ENCODE results near the gene C1orf159.
A peak's percentile ranks its signal among the peaks of the same experiment; 100 is the strongest.
"Not testable (repeated sequence)": the region's sequence is repeated elsewhere in the genome, so short reads cannot be mapped to it uniquely, and the experiment has no call there.

Gene C1orf159

GRCh38 chr1:1115786-1116700 lies at the start of gene C1orf159:
Gene C1orf159, minus strand, starts transcription at chr1:1116089. Its CDS starts 24,546 bp downstream, at chr1:1091543.
- peak; percentile 96 for DNase-seq (ENCODE audit: low spot score)

GRCh38 chr1:1165485-1165884 lies 49.6 kb upstream of the C1orf159 start:
- no peak for DNase-seq (ENCODE audit: low spot score)

- DNase-seq (ENCODE audit: low spot score) = peak; percentile 74
These were observed 49.0 kb upstream of the C1orf159 start for GRCh38 chr1:1164701-1165451.

DNA sequence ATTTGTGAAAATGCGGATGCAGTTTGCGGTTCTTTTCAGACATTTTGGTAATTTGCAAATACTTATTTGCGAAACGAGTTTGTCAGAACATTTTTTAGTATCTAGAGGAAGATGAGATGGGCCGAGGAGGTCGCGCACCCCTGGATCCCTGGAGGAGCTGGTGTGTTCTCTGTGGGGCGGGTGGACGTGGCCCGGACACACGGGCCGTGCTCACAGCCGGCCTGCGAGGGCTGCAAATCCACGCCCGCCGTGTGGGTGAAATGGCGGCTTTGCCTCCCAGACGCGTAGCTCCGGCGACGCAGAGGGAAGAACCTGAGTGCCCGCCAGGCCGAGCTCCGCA lies 48.4 kb upstream of the C1orf159 start:
- no peak for DNase-seq (ENCODE audit: low spot score)

DNA sequence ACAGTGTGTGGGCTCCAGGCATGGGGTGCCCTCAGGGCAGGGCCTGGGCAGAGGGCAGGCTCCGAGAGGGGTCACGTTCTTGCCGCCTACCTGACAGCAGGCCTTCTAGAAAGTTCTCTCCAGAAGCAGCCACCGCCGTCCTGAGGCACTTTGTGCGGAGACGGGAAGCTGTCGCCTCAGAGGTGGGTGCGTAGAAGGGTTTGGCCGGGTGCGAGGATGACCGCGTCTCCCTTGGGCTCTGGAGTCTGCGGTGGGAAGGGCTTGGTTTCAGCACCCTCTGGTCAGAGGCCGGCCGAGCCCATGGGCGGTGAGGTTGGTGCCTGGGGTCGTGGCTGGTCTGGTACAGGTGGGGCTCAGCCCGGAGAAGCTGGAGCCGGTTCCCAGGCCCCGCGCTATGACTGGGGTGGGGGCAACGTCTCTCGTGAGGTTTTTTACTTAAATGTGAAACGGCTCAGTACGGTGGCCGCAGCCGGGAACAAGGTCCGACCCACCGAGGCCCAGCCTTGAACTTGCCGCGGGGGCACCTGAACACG lies 47.7 kb upstream of the C1orf159 start:
- DNase-seq (ENCODE audit: low spot score) = no peak

- DNase-seq (ENCODE audit: low spot score) = no peak
These were observed 47.0 kb upstream of the C1orf159 start for GRCh38 chr1:1162597-1163537.

DNA sequence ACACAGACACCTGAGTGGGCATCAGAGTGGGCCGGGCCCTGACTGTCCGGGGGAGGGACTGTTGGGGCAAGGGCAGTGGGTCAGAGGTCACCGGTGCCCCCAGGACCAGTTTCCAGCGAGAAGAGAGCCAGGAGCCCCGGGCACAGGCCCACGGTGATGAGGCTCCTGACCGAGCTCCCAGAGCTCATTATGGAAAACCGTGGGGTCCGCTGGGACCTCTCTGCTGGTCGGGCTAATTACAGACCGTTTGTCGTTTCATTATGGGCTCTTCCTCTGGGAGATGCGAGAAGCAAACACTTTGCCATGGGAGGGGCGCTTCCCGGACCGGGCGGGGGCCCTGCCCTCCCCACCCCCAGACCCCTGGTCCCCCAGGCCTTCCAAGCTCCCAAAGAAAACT lies 45.8 kb upstream of the C1orf159 start:
- DNase-seq (ENCODE audit: low spot score) = no peak

GRCh38 chr1:1161078-1161682 lies 45.3 kb upstream of the C1orf159 start:
- DNase-seq (ENCODE audit: low spot score) = no peak

DNA sequence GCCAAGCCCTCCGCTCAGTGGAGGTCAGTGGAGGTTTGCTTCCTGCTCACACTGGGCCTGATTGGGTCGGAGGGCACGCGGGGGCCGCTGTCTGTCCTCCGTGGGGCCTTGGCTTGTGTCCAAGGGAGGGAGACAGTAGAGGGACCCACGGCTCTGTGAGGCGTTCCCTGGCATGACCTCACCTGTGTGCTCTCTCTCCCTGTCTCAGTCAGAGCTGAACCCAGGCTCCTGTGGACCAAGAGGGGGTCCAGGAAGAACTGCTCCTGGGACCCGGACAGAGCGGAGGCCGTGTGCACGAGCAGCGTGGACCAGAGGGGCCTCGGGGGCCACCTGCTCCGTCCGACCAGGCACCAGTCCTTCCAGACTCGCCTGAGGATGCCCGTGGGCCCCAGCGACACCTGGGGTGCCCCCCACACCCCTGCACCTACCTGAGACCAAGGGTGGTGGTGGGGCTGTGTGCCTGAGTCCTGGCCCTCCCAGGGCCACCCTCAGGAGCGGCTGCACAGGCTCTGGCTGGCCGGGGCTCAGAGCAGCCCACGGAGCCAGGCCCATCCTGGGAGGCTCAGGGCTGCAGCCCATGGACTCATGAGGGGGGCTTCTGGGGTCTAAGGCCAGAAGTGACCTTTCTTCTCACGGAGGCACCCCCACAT lies 44.5 kb upstream of the C1orf159 start:
- no peak for DNase-seq (ENCODE audit: low spot score)

- DNase-seq (ENCODE audit: low spot score) = peak; percentile 89
These were observed 42.2 kb upstream of the C1orf159 start for GRCh38 chr1:1157914-1158710.

DNA sequence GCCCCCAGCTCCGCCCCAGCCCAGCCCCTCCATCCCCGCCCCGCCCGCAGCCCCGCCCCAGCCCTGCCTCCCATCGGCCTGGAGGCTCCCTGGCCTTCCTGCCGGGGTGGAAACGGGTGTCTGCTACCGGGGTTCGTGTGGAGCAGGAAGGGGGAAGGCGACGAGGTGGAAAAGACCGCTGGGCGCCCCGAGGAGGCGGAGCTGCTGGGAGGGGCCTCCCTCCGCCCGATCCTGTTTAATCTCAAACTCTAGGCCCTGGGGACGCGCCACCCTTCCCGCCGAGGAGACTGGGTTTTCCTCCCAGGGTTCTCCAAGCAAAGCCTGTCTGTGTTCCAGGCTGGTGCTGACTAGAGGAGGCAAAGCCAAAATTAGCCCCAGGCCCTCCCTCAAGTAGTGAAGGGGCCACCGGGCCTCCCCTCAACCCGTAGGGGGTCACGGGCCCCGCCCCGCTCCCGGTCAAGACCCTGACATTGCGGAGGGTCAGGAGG lies 41.6 kb upstream of the C1orf159 start:
- peak; percentile 98 for DNase-seq (ENCODE audit: low spot score)

DNA sequence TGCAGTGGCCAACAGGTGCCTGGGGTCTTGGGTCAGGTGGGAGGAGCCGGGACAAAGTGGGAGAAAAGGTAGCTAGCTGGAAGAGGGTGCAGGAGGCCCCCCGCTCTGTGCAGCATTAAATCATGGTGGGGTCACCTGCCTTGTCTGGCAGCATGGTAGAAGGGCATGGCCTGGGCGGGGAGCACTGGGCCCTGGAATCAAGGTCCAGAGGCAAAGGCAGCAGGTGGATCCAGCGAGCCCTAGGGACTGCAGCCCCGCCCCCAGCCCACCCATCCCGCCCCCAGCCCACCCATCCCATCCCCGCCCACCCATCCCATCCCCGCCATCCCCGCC lies 41.1 kb upstream of the C1orf159 start:
- DNase-seq (ENCODE audit: low spot score) = no peak

DNA sequence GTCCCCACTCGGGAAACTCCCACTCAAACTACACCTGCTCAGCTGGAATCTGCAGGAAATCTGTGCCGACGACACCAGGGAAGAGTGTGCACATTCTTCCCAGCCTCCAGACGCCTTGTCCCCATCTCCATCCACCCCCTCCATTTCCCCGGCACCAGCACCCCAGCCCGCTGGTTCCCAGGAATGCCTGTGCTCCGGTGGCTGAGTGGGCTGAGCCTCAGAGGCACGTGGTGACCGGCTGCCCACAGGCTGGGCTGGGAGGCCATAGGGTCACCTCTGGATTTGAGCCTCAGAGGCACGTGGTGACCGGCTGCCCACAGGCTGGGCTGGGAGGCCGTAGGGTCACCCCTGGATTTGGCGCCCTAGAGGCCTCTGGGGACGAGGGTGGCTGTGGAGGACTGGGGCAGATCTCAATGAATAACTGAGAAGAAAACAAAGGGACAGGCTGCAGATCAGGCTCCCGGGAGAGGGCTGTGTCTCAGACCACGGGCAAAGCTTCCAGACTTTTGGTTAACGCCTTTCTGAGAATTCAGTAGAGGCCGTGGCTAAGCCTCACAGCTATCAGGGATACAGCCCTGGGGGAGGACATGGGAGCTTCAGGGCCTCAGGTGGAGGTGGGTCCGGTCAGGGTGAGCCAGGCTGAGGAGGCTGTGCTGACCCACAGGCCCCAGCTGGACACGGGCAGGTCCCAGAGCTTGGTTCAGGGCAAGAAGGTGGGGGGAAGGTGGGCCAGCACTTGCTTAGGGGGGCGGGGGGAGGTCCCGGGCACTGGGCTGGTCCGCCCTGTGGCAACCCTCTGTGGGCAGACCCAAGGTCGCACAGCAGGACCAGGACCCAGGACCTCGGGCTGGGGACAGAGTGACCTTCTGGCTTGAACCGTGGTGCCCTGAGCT lies 40.5 kb upstream of the C1orf159 start:
- DNase-seq (ENCODE audit: low spot score) = no peak

DNA sequence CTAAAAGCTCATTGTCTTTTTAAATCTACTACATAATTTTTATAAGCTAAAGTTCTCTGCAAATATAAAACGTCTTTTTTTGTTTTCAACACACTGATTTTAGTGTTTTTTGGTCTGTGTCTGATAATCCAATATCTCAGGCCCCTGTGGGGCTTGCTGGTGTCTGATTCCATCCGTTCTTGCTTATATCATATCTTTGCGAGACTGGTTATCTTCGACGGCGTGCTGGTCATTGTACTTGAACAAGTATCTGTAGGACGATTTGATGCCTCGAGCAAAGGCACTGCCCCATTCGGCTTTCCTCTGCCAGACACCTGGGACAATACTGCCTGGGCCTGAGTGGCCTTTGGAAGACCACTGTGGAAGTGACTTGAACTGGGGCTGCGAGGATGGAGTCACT lies 39.4 kb upstream of the C1orf159 start:
- DNase-seq (ENCODE audit: low spot score) = no peak

- no peak for DNase-seq (ENCODE audit: low spot score)
These were observed 38.0 kb upstream of the C1orf159 start for GRCh38 chr1:1153874-1154273.

DNA sequence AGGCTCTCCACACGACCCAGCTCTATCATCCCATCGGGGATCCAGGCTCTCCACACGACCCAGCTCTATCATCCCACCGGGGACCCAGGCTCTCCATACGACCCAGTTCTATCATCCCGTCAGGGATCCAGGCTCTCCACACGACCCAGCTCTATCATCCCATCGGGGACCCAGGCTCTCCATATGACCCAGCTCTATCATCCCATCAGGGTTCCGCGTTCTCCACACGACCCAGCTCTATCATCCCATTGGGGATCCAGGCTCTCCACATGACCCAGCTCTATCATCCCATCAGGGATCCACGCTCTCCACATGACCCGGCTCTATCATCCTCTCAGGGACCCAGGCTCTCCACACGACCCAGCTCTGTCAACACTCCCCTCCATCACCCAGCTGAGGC lies 37.3 kb upstream of the C1orf159 start:
- DNase-seq (ENCODE audit: low spot score) = not testable (repeated sequence)

- not testable (repeated sequence) for DNase-seq (ENCODE audit: low spot score)
These were observed 36.5 kb upstream of the C1orf159 start for GRCh38 chr1:1152431-1152830.

DNA sequence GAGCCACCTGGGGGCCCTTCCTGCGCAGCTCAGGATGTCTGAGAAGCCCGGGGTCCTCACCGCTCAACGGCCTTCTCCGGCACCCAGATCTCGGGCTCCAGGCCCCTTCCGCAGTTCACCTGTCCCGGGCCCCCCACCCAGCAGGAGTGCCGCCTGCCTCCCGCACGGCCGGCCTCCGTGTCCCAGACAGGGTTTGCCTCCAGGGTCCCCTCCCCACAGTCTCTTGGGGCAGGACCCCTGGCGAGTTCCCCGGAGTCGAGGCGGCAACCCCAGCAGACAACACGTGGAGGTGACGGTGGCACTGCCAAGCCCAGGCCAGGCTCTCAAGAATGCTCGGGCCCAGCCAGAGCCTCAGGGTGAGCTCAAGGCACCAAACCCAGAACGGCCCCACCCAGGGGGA lies 35.4 kb upstream of the C1orf159 start:
- DNase-seq (ENCODE audit: low spot score) = no peak

- DNase-seq (ENCODE audit: low spot score) = no peak
These were observed 34.2 kb upstream of the C1orf159 start for GRCh38 chr1:1150100-1150499.

All from HuH-7.5 (cell line).